B cell (primary cell): ENCODE results near the gene KIAA0753. TPM values are rescaled to one million over a fixed set of nuclear protein-coding genes. Genes with fewer than 3 reads are reported as not detected.

ENCODE experiments used
- ATAC-seq: fragments of 200-7000 bp; cut with Tn5 transposase; one replicate; pipeline ENCODE4 v1.10.0; 2021; ENCODE audit warnings: low read depth, mild to moderate bottlenecking, moderate number of reproducible peaks, moderate library complexity
- CTCF ChIA-PET: fragments of 350-600 bp; sonication (Branson Sonifier 250); formaldehyde crosslinking; loops from one replicate; lab custom pipeline; 2021; ENCODE audit warnings: antibody characterized with exemption, inconsistent platforms; lab: Charles Lee
- POLR2A ChIA-PET: fragments of 350-600 bp; sonication (Branson Sonifier 250); formaldehyde crosslinking; loops from one replicate; lab custom pipeline; 2021; ENCODE audit warnings: antibody characterized with exemption; lab: Charles Lee
- DNase-seq: peaks from one replicate; pipeline ENCODE4 v3.0.0; 2013
- H2AFZ ChIP-seq: 2 replicates; pipeline ENCODE4 v1.6.1; 2012; ENCODE audit warnings: mild to moderate bottlenecking, low read depth, low read length; ENCODE audit not compliant: insufficient read depth, poor library complexity, severe bottlenecking
- H3K27ac ChIP-seq, 2 donors: 1 replicate in 1 of 2; 2 replicates in 1 of 2; pipeline ENCODE4 v1.5.1; 2012 to 2013; ENCODE audit warnings: low read length in 2 of 2, mild to moderate bottlenecking in 2 of 2, moderate library complexity in 1 of 2
- H3K27me3 ChIP-seq, 4 experiments: fragments of 200-600 bp in 1 of 4; sonication (generic) in 1 of 4; replicated peaks in 1 of 4; 1 replicate in 2 of 4; 2 replicates in 2 of 4; pipeline versions ENCODE4 v1.6.1 to v1.7.0; 2013 to 2016; ENCODE audit warnings: low read length in 3 of 4, mild to moderate bottlenecking in 2 of 4, mixed read lengths in 1 of 4, moderate library complexity in 1 of 4; ENCODE audit not compliant: insufficient read depth in 4 of 4, control insufficient read depth in 3 of 4; ENCODE audit errors: control extremely low read depth in 1 of 4
- H3K36me3 ChIP-seq, 2 experiments: replicated peaks in 1 of 2; 1 replicate in 1 of 2; 2 replicates in 1 of 2; pipeline versions ENCODE4 v1.6.1 to v1.7.1; 2013; ENCODE audit warnings: low read length in 1 of 2; ENCODE audit not compliant: insufficient read depth in 2 of 2, control insufficient read depth in 1 of 2; ENCODE audit errors: control extremely low read depth in 1 of 2, extremely low read depth in 1 of 2
- H3K4me1 ChIP-seq, 2 donors: fragments of 200-600 bp in 1 of 2; sonication (generic) in 1 of 2; 1 replicate in 1 of 2; 2 replicates in 1 of 2; pipeline versions ENCODE4 v1.5.1 to v1.6.1; 2013 to 2017; ENCODE audit warnings: low read length in 2 of 2; ENCODE audit not compliant: control insufficient read depth in 2 of 2, insufficient read depth in 2 of 2
- H3K4me2 ChIP-seq: replicated peaks from 2 replicates; pipeline ENCODE3; 2012; ENCODE audit warnings: mild to moderate bottlenecking, low read depth, low read length; ENCODE audit not compliant: poor library complexity, severe bottlenecking
- H3K4me3 ChIP-seq, 5 experiments: fragments of 200-600 bp in 1 of 5; sonication (generic) in 1 of 5; 1 replicate in 3 of 5; 2 replicates in 2 of 5; pipeline versions ENCODE4 v1.5.1 to v1.7.0; 2011 to 2016; ENCODE audit warnings: low read length in 4 of 5, mild to moderate bottlenecking in 4 of 5, low read depth in 2 of 5, control low read depth in 1 of 5, moderate library complexity in 1 of 5; ENCODE audit not compliant: insufficient read depth in 1 of 5; ENCODE audit errors: control extremely low read depth in 1 of 5, extremely low read depth in 1 of 5
- H3K79me2 ChIP-seq: fragments of 200-600 bp; sonication (generic); one replicate; pipeline ENCODE4 v1.6.0; 2016; ENCODE audit warnings: low read length; ENCODE audit not compliant: control insufficient read depth, insufficient read depth
- H3K9ac ChIP-seq: fragments of 200-600 bp; sonication (generic); 2 replicates; pipeline ENCODE4 v1.6.1; 2017; ENCODE audit warnings: mild to moderate bottlenecking, low read length, moderate library complexity
- H3K9me3 ChIP-seq, 3 donors: one replicate each; pipeline versions ENCODE4 v1.6.1 to v1.7.1; 2013; ENCODE audit warnings: low read length in 2 of 3; ENCODE audit not compliant: control insufficient read depth in 2 of 3, insufficient read depth in 1 of 3; ENCODE audit errors: control extremely low read depth in 1 of 3
- H4K20me1 ChIP-seq: 2 replicates; pipeline ENCODE4 v1.6.0; 2012; ENCODE audit warnings: mild to moderate bottlenecking, low read length; ENCODE audit not compliant: insufficient read depth, control insufficient read depth, poor library complexity, severe bottlenecking
- H3K27ac Mint-ChIP-seq: one replicate; pipeline ENCODE4 v1.8.0; 2021; ENCODE audit warnings: mixed read lengths
- H3K27me3 Mint-ChIP-seq: one replicate; pipeline ENCODE4 v1.8.0; 2021; ENCODE audit warnings: mixed read lengths
- H3K4me1 Mint-ChIP-seq: one replicate; pipeline ENCODE4 v1.8.0; 2021; ENCODE audit warnings: mixed read lengths
- H3K4me3 Mint-ChIP-seq: one replicate; pipeline ENCODE4 v1.8.0; 2021; ENCODE audit warnings: mixed read lengths
- H3K9me3 Mint-ChIP-seq: one replicate; pipeline ENCODE4 v1.8.0; 2022; ENCODE audit warnings: mixed read lengths; ENCODE audit not compliant: insufficient read depth
- CTCF ChIP-seq: fragments of 200-600 bp; IDR thresholded peaks from one replicate; pipeline ENCODE4 v1.8.0; 2022; ENCODE audit warnings: antibody characterized with exemption, mild to moderate bottlenecking
- EZH2 ChIP-seq: IDR thresholded peaks from 2 replicates; pipeline ENCODE4 v1.6.1; 2012; ENCODE audit warnings: borderline replicate concordance, low read depth, mild to moderate bottlenecking, moderate library complexity, low read length; ENCODE audit not compliant: insufficient read depth, poor library complexity, severe bottlenecking
- WGBS: methylation state at CpG from one replicate; pipeline ENCODE4 v1.1.5; 2013; ENCODE audit warnings: missing lambda C conversion rate; ENCODE audit not compliant: insufficient coverage; 5-methylcytosine and 5-hydroxymethylcytosine counted together
- intact Hi-C: fragments of 100-400 bp; cut with micrococcal nuclease; formaldehyde crosslinking; loops from one replicate; pipeline ENCODE4 v1.10.0; 2022
- polyA plus RNA-seq: library from polyadenylated mRNA; depleted of rRNA; stranded (reverse); fragments of >200 nt; gene quantifications from 2 replicates; pipeline ENCODE4 v1.2.3, GENCODE V29; 2012
- total RNA-seq, 2 donors: library from RNA; stranded (reverse); fragments of 120-200 nt in 1 of 2; gene quantifications; 1 replicate in 1 of 2; 2 replicates in 1 of 2; pipeline versions ENCODE4 v1.2.3 to v1.2.4, GENCODE V29; 2013 to 2022

KIAA0753 gene
- total and polyA plus RNA-seq, 2 donors (not counting 1 experiment from before 2014, with no cell fraction given), result 6.3 to 29.1 TPM

GRCh38 chr17:6554342-6554741, 86.2 kb downstream of the KIAA0753 start:
- intact Hi-C loops, result no loop called here
- H3K4me2 ChIP-seq, result no peak overlapping the region
- POLR2A ChIA-PET, result no interaction called here
- WGBS, result 82% methylated on average over 3 of the region's 4 CpGs
- H3K27ac ChIP-seq, result no peak overlapping the region
- no peak for DNase-seq
- H2AFZ ChIP-seq, result no peak overlapping the region
- peaks cover 0 to 6% (median 0%) of the 10 kb centered on the region in 3 donors for H3K9me3 ChIP-seq
- no peak overlapping the region for H3K9ac ChIP-seq
- Mint-ChIP-seq H3K27ac (no peak overlapping the region), H3K4me3 (peak overlapping the region; percentile 90), H3K4me1 (peaks cover 19% of the 10 kb centered on the region), H3K27me3 (peaks cover 49% of the 10 kb centered on the region), H3K9me3 (no peaks in the 10 kb centered on the region)
- H3K4me3 ChIP-seq, result no peak overlapping the region
- TF ChIP-seq EZH2 (no peak), CTCF (no peak)
- no peak for ATAC-seq
- H3K79me2 ChIP-seq, result no peaks in the 10 kb centered on the region
- peaks cover 16 to 20% of the 10 kb centered on the region in 2 donors for H3K4me1 ChIP-seq
- H3K27me3 ChIP-seq, result peaks cover 0 to 42% (median 21%) of the 10 kb centered on the region in 4 experiments
- H3K36me3 ChIP-seq, result no peaks in the 10 kb centered on the region
- no peaks in the 10 kb centered on the region for H4K20me1 ChIP-seq
- CTCF ChIA-PET, result interaction anchor here (0.7 kb wide), 1 partner anchor 325 kb away, joined by 3 read pairs; no protein-coding TSS in a partner anchor

- ATAC-seq (no peak), DNase-seq (no peak)
- Histone ChIP-seq H3K4me2 (no peak overlapping the region), H3K27ac (no peak overlapping the region), H3K4me1 (peaks cover 15 to 20% of the 10 kb centered on the region in 2 donors), H3K36me3 (no peaks in the 10 kb centered on the region), H3K9ac (no peak overlapping the region), H3K79me2 (no peaks in the 10 kb centered on the region), H3K27me3 (peaks cover 0 to 28% (median 13%) of the 10 kb centered on the region in 4 experiments), H3K9me3 (peaks cover 0 to 6% (median 0%) of the 10 kb centered on the region in 3 donors), H2AFZ (no peak overlapping the region), H4K20me1 (no peaks in the 10 kb centered on the region), H3K4me3 (no peak overlapping the region)
- no peak overlapping the region for H3K27ac Mint-ChIP-seq
- CTCF ChIA-PET, result no interaction called here
- 93% methylated on average over 10 of the region's 11 CpGs for WGBS
- H3K27me3 Mint-ChIP-seq, result peaks cover 36% of the 10 kb centered on the region
- H3K4me3 Mint-ChIP-seq, result no peak overlapping the region
- no peaks in the 10 kb centered on the region for H3K9me3 Mint-ChIP-seq
- TF ChIP-seq CTCF (no peak), EZH2 (no peak)
- peaks cover 17% of the 10 kb centered on the region for H3K4me1 Mint-ChIP-seq
- POLR2A ChIA-PET, result no interaction called here
- intact Hi-C loops, result no loop called here
Observed at GRCh38 chr17:6551869-6552531, 88.5 kb downstream of the KIAA0753 start.
